ENCODE data around the gene TMUB1. TPM values are rescaled to one million over a fixed set of nuclear protein-coding genes. Genes with fewer than 3 reads are reported as not detected.

Gene TMUB1
- total and polyA plus RNA-seq, 4 donors = 32.8 to 104 (median 46.6) TPM

DNA sequence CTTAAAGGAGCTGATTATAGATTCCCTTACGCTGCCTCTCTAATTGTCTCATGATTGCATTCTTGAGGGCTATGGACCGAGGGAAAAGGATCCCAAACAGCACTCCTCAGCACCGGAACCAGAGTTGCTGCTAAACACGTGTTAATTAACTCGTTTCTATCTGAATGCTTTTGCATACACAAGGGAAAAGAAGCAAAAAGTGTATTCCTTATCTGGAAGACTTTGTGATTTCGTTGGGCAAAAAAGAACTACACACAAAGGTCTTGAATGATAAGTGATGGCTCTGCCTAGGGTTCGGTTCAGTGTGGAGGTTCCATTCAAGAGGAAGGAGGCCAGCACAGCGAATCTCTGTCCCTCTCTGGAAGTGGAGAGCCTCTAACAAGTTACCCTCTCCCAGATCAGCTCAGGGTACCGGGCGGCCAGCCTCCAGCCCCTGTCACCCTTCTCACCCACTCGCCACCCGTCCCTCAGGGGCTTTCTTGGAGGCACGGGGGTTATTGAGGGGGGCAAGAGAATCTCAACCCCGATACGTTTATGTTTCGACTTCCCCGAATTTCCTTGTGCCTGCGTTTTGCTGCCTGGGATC lies 24.4 kb downstream of the TMUB1 start:
- Histone ChIP-seq H3K36me3 (ENCODE audit: control insufficient read depth in 4 of 4, insufficient read depth in 4 of 4, low read length in 4 of 4) (peaks cover 0 to 5% (median 0%) of the 10 kb centered on the region in 4 donors), H3K4me3 (peak overlapping the region; percentile 30), H3K9me3 (ENCODE audit: control insufficient read depth in 4 of 4, insufficient read depth in 3 of 4, low read length in 3 of 4) (no peaks in the 10 kb centered on the region), H3K27me3 (ENCODE audit: control insufficient read depth in 3 of 3, insufficient read depth in 3 of 3, low read length in 2 of 3) (no peaks in the 10 kb centered on the region), H3K9ac (ENCODE audit: insufficient read depth in 1 of 2, low read length in 2 of 2) (peak overlapping the region; percentile 42 to 93), H3K4me1 (ENCODE audit: control insufficient read depth in 5 of 5, insufficient read depth in 5 of 5, low read length in 5 of 5) (peaks cover 12 to 44% (median 26%) of the 10 kb centered on the region in 5 donors), H3K27ac (ENCODE audit: low read depth in 1 of 2, low read length in 1 of 2) (peak overlapping the region; percentile 96)
- ATAC-seq (ENCODE audit: insufficient read depth, low FRiP score) (no peak), DNase-seq (no peak)
- TF ChIP-seq, protein P1, sequence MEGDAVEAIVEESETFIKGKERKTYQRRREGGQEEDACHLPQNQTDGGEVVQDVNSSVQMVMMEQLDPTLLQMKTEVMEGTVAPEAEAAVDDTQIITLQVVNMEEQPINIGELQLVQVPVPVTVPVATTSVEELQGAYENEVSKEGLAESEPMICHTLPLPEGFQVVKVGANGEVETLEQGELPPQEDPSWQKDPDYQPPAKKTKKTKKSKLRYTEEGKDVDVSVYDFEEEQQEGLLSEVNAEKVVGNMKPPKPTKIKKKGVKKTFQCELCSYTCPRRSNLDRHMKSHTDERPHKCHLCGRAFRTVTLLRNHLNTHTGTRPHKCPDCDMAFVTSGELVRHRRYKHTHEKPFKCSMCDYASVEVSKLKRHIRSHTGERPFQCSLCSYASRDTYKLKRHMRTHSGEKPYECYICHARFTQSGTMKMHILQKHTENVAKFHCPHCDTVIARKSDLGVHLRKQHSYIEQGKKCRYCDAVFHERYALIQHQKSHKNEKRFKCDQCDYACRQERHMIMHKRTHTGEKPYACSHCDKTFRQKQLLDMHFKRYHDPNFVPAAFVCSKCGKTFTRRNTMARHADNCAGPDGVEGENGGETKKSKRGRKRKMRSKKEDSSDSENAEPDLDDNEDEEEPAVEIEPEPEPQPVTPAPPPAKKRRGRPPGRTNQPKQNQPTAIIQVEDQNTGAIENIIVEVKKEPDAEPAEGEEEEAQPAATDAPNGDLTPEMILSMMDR (IDR thresholded peaks at IDR 0.05; ENCODE audit: control extremely low read depth, extremely low read depth) = no peak
- WGBS, 2 donors = 7 to 8% methylated on average over 18 of the region's 18 CpGs

DNA sequence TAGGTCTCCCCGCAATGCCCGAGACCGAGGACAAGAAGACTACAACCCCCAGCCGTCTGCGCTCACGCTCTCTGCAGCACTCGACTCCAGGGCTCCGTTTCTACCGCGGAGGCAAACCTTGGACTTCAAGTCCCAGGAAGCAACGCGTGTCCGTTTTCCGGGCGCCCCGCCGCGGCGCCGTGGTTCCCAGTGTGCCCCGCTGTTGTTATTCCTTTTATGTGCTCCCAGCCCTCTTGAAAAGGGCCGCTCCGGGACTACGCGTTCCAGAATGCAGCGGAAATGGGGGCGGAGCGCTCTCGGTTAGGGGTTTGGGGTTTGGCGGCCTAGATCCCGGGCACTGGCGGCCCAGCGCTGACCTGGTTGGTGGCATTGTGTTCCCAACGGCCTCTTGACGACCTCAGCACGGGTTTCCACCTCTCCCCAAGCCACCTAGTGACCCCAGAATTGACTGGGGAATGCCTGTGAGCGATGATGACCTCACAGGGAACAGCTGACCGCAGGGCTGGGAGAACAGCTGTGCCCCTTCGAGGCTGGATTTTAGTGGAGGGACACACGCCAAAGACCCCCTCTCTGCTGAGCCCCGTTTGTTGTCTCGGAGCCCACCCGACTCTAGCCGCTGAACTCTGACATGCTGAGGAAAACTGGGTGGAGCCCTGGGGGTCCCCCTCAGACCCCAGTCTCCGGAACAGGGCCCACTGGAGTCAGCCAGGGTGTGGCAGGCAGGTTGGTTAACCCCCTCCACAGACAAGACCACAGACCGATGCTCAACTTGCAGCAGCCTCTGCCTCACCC lies 25.1 kb downstream of the TMUB1 start:
- ATAC-seq (ENCODE audit: insufficient read depth, low FRiP score) (peak; percentile 87), DNase-seq (peak; percentile 99 to 100 (median 100))
- TF ChIP-seq, protein P1 (IDR thresholded peaks at IDR 0.05; ENCODE audit: control extremely low read depth, extremely low read depth) = no peak
- H3K27me3 ChIP-seq (ENCODE audit: control insufficient read depth in 3 of 3, insufficient read depth in 3 of 3, low read length in 2 of 3) = no peaks in the 10 kb centered on the region
- no peaks in the 10 kb centered on the region for H3K9me3 ChIP-seq (ENCODE audit: control insufficient read depth in 4 of 4, insufficient read depth in 3 of 4, low read length in 3 of 4)
- peak overlapping the region; percentile 96 for H3K27ac ChIP-seq (ENCODE audit: low read depth in 1 of 2, low read length in 1 of 2)
- peak overlapping the region; percentile 42 to 93 for H3K9ac ChIP-seq (ENCODE audit: insufficient read depth in 1 of 2, low read length in 2 of 2)
- 1% methylated on average over 46 of the region's 46 CpGs for WGBS, 2 donors
- H3K4me3 ChIP-seq = peak overlapping the region; percentile 42
- H3K36me3 ChIP-seq (ENCODE audit: control insufficient read depth in 4 of 4, insufficient read depth in 4 of 4, low read length in 4 of 4) = peaks cover 0 to 5% (median 0%) of the 10 kb centered on the region in 4 donors
- peaks cover 12 to 44% (median 26%) of the 10 kb centered on the region in 5 donors for H3K4me1 ChIP-seq (ENCODE audit: control insufficient read depth in 5 of 5, insufficient read depth in 5 of 5, low read length in 5 of 5)

DNA sequence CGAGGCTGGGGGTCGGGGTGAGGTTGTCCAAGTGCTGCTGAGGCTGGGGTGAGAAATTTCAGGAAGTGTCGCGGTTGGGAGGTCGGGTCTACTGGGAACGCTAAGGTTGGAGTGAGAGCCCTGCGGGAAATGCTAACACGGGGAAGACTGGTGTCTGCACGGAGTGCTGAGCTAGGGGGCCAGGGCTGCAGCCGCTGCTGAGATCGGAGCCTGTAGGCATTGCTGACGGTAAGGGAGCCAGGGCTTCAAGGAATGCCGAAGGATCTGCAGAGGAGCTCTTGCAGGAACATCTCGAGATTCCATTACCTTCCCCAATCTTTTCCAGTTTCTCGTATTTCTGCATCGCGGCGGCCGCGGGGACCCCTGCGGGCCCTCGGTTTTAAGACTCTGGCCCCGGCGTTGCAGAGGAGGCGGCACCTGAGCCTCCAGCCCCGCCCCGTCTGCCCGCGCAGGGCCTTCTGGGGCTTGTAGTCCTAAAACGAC lies 25.7 kb downstream of the TMUB1 start, which contains the start of gene CDK5:
Gene CDK5 (minus strand): TSS at position 392 of the 483 bp plus-strand sequence. CDS start 49 bp downstream, at position 343.
- peak within 1 kb of the TSS; percentile 96 for H3K27ac ChIP-seq (ENCODE audit: low read depth in 1 of 2, low read length in 1 of 2)
- TF ChIP-seq, protein P1 (IDR thresholded peaks at IDR 0.05; ENCODE audit: control extremely low read depth, extremely low read depth) = no peak
- ATAC-seq (ENCODE audit: insufficient read depth, low FRiP score) (no peak), DNase-seq (no peak)
- 0 to 1% methylated on average over 30 of the region's 30 CpGs for WGBS, 2 donors
- H3K27me3 ChIP-seq (ENCODE audit: control insufficient read depth in 3 of 3, insufficient read depth in 3 of 3, low read length in 2 of 3) = no peaks in the 10 kb centered on the region
- H3K4me1 ChIP-seq (ENCODE audit: control insufficient read depth in 5 of 5, insufficient read depth in 5 of 5, low read length in 5 of 5) = peaks cover 12 to 44% (median 25%) of the 10 kb centered on the region in 5 donors
- H3K9ac ChIP-seq (ENCODE audit: insufficient read depth in 1 of 2, low read length in 2 of 2) = peak within 1 kb of the TSS; percentile 42 to 93
- H3K36me3 ChIP-seq (ENCODE audit: control insufficient read depth in 4 of 4, insufficient read depth in 4 of 4, low read length in 4 of 4) = peaks cover 0 to 5% (median 0%) of the 10 kb centered on the region in 4 donors
- peak within 1 kb of the TSS; percentile 62 for H3K4me3 ChIP-seq
- no peaks in the 10 kb centered on the region for H3K9me3 ChIP-seq (ENCODE audit: control insufficient read depth in 4 of 4, insufficient read depth in 3 of 4, low read length in 3 of 4)

All from lung (tissue), 12 donors.